Activated T-cell treated with anti-CD3 and anti-CD28 coated beads, Interleukin-2, amount 50 U/mL, for 4 hours (primary cell): ENCODE data around the gene DAPK1. TPM values are rescaled to one million over a fixed set of nuclear protein-coding genes. Genes with fewer than 3 reads are reported as not detected.

Experiments used
- ATAC-seq, 2 donors: fragments of 200-7000 bp; cut with Tn5 transposase; one replicate each; pipeline ENCODE4 v1.10.0; 2021
- DNase-seq: peaks from one replicate; pipeline ENCODE4 v3.0.0-alpha.2; 2020
- H3K27me3 Mint-ChIP-seq: one replicate; pipeline ENCODE4 v1.8.0; 2021; ENCODE audit warnings: low read depth, mixed read lengths
- H3K36me3 Mint-ChIP-seq: one replicate; pipeline ENCODE4 v1.8.0; 2022; ENCODE audit warnings: mixed read lengths; ENCODE audit not compliant: insufficient read depth
- H3K4me1 Mint-ChIP-seq: one replicate; pipeline ENCODE4 v1.8.0; 2021; ENCODE audit warnings: low read depth, mixed read lengths
- H3K4me3 Mint-ChIP-seq: one replicate; pipeline ENCODE4 v1.8.0; 2021; ENCODE audit warnings: mild to moderate bottlenecking, moderate library complexity, mixed read lengths
- H3K9me3 Mint-ChIP-seq: one replicate; pipeline ENCODE4 v1.8.0; 2021; ENCODE audit warnings: mixed read lengths
- total RNA-seq, 3 donors: library from RNA; stranded (reverse); gene quantifications; one replicate each; pipeline ENCODE4 v1.2.1, GENCODE V29; 2021

Gene DAPK1
- total RNA-seq, 3 donors from 2014 or later, result 2.7 to 4.2 (median 4.0) TPM

GRCh38 chr9:87701931-87702421 is 204.3 kb downstream of the DAPK1 start:
- DNase-seq (no peak), ATAC-seq (no peak)
- Mint-ChIP-seq H3K27me3 (no peaks in the 10 kb centered on the region), H3K36me3 (no peaks in the 10 kb centered on the region), H3K9me3 (no peaks in the 10 kb centered on the region), H3K4me3 (no peak overlapping the region), H3K4me1 (peaks cover 1% of the 10 kb centered on the region)

- H3K4me1 Mint-ChIP-seq, result peaks cover 7% of the 10 kb centered on the region
- ATAC-seq (no peak), DNase-seq (no peak)
- H3K4me3 Mint-ChIP-seq, result no peak overlapping the region
- H3K27me3 Mint-ChIP-seq, result no peaks in the 10 kb centered on the region
- no peaks in the 10 kb centered on the region for H3K9me3 Mint-ChIP-seq
- no peaks in the 10 kb centered on the region for H3K36me3 Mint-ChIP-seq
These were observed 205.3 kb downstream of the DAPK1 start for GRCh38 chr9:87702921-87703320.

- Mint-ChIP-seq H3K4me3 (no peak overlapping the region), H3K9me3 (no peaks in the 10 kb centered on the region), H3K27me3 (no peaks in the 10 kb centered on the region), H3K4me1 (peaks cover 14% of the 10 kb centered on the region), H3K36me3 (no peaks in the 10 kb centered on the region)
- ATAC-seq (no peak), DNase-seq (no peak)
These were observed 206.1 kb downstream of the DAPK1 start for GRCh38 chr9:87703636-87704276.

- Mint-ChIP-seq H3K27me3 (no peaks in the 10 kb centered on the region), H3K4me1 (peaks cover 20% of the 10 kb centered on the region), H3K36me3 (no peaks in the 10 kb centered on the region), H3K9me3 (no peaks in the 10 kb centered on the region), H3K4me3 (no peak overlapping the region)
- DNase-seq (no peak), ATAC-seq (no peak)
These were observed 206.7 kb downstream of the DAPK1 start for GRCh38 chr9:87704342-87704741.

- ATAC-seq (no peak), DNase-seq (no peak)
- Mint-ChIP-seq H3K9me3 (no peaks in the 10 kb centered on the region), H3K27me3 (no peaks in the 10 kb centered on the region), H3K36me3 (no peaks in the 10 kb centered on the region), H3K4me3 (no peak overlapping the region), H3K4me1 (peaks cover 33% of the 10 kb centered on the region)
These were observed 208.5 kb downstream of the DAPK1 start for GRCh38 chr9:87706066-87706739.

- no peaks in the 10 kb centered on the region for H3K36me3 Mint-ChIP-seq
- peaks cover 34% of the 10 kb centered on the region for H3K4me1 Mint-ChIP-seq
- H3K4me3 Mint-ChIP-seq, result no peak overlapping the region
- ATAC-seq (no peak), DNase-seq (no peak)
- no peaks in the 10 kb centered on the region for H3K27me3 Mint-ChIP-seq
- H3K9me3 Mint-ChIP-seq, result no peaks in the 10 kb centered on the region
These were observed 210.3 kb downstream of the DAPK1 start for GRCh38 chr9:87707805-87708506.

- DNase-seq (no peak), ATAC-seq (peak in 1 of 2 donors; percentile 23)
- Mint-ChIP-seq H3K4me1 (peaks cover 38% of the 10 kb centered on the region), H3K27me3 (no peaks in the 10 kb centered on the region), H3K4me3 (peak overlapping the region; percentile 29), H3K9me3 (no peaks in the 10 kb centered on the region), H3K36me3 (no peaks in the 10 kb centered on the region)
These were observed 210.9 kb downstream of the DAPK1 start for GRCh38 chr9:87708546-87708945.

- H3K4me3 Mint-ChIP-seq, result peak overlapping the region; percentile 29
- no peaks in the 10 kb centered on the region for H3K36me3 Mint-ChIP-seq
- no peaks in the 10 kb centered on the region for H3K27me3 Mint-ChIP-seq
- no peaks in the 10 kb centered on the region for H3K9me3 Mint-ChIP-seq
- peaks cover 40% of the 10 kb centered on the region for H3K4me1 Mint-ChIP-seq
- ATAC-seq, result peak; percentile 76 to 88
- no peak for DNase-seq
These were observed 211.5 kb downstream of the DAPK1 start for GRCh38 chr9:87708986-87709728.

- DNase-seq, result no peak
- ATAC-seq, result no peak
- H3K36me3 Mint-ChIP-seq, result no peaks in the 10 kb centered on the region
- H3K27me3 Mint-ChIP-seq, result no peaks in the 10 kb centered on the region
- H3K4me3 Mint-ChIP-seq, result no peak overlapping the region
- no peaks in the 10 kb centered on the region for H3K9me3 Mint-ChIP-seq
- H3K4me1 Mint-ChIP-seq, result peaks cover 42% of the 10 kb centered on the region
These were observed 212.8 kb downstream of the DAPK1 start for GRCh38 chr9:87710443-87710842.

GRCh38 chr9:87711857-87712800 is 214.5 kb downstream of the DAPK1 start:
- ATAC-seq (no peak), DNase-seq (no peak)
- peaks cover 42% of the 10 kb centered on the region for H3K4me1 Mint-ChIP-seq

GRCh38 chr9:87712801-87713277 is 215.2 kb downstream of the DAPK1 start:
- ATAC-seq (peak in 1 of 2 donors; percentile 4), DNase-seq (no peak)
- Mint-ChIP-seq H3K36me3 (no peaks in the 10 kb centered on the region), H3K4me1 (peaks cover 37% of the 10 kb centered on the region), H3K27me3 (no peaks in the 10 kb centered on the region), H3K4me3 (no peak overlapping the region), H3K9me3 (no peaks in the 10 kb centered on the region)

More at GRCh38 chr9:87711857-87712800, 214.5 kb downstream of the DAPK1 start:
- no peaks in the 10 kb centered on the region for H3K27me3 Mint-ChIP-seq
- H3K4me3 Mint-ChIP-seq, result no peak overlapping the region
- no peaks in the 10 kb centered on the region for H3K9me3 Mint-ChIP-seq
- no peaks in the 10 kb centered on the region for H3K36me3 Mint-ChIP-seq

- Mint-ChIP-seq H3K4me3 (no peak overlapping the region), H3K36me3 (no peaks in the 10 kb centered on the region), H3K9me3 (no peaks in the 10 kb centered on the region), H3K4me1 (peaks cover 33% of the 10 kb centered on the region), H3K27me3 (no peaks in the 10 kb centered on the region)
- ATAC-seq (peak; percentile 36 to 66), DNase-seq (no peak)
These were observed 215.8 kb downstream of the DAPK1 start for GRCh38 chr9:87713278-87713987.

GRCh38 chr9:87713988-87714330 is 216.3 kb downstream of the DAPK1 start:
- Mint-ChIP-seq H3K9me3 (no peaks in the 10 kb centered on the region), H3K4me1 (peaks cover 28% of the 10 kb centered on the region), H3K36me3 (no peaks in the 10 kb centered on the region), H3K4me3 (no peak overlapping the region), H3K27me3 (no peaks in the 10 kb centered on the region)
- no peak for ATAC-seq
- no peak for DNase-seq
